ENCODE measurements around the gene LAMA2.

LAMA2 gene

DNA sequence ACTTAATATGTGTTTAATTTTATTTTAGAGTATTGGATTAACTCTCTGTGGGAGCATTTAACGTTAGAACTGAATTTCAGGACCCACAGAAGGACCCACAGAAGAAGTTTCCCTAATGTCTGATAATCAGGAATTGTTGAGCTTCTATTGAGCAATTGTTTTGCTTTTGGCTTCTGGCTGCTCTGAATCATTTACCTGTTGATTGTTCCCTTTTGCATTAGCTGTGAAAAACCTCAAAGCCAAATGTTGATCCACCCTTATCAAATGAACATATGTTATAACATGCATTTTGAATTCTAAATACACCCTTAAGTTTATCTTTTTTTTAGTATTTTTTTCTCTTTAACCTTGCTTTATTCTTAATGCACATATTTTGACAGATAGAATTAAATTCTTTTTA is 393.5 kb downstream of the LAMA2 start:
- no peak for DNase-seq

DNA sequence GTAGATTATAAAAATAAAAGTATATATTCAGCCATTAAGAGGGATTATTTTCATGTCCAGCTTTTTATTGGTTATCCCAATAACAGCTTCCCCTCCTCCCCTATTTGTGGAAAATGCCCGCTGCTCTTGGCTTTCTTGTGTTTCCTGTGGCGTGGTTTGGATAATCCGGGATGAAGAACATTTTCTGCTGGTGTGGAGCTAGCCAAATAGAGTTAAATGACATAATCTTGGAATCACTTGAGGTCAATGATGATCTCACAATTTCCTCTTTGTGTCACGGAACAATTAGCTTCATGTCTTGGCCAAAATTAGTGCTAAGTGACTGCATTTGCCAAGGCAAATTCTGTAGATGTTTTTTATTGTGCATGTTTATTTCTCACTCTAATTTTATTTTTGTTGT is 394.0 kb downstream of the LAMA2 start:
- DNase-seq = no peak

DNA sequence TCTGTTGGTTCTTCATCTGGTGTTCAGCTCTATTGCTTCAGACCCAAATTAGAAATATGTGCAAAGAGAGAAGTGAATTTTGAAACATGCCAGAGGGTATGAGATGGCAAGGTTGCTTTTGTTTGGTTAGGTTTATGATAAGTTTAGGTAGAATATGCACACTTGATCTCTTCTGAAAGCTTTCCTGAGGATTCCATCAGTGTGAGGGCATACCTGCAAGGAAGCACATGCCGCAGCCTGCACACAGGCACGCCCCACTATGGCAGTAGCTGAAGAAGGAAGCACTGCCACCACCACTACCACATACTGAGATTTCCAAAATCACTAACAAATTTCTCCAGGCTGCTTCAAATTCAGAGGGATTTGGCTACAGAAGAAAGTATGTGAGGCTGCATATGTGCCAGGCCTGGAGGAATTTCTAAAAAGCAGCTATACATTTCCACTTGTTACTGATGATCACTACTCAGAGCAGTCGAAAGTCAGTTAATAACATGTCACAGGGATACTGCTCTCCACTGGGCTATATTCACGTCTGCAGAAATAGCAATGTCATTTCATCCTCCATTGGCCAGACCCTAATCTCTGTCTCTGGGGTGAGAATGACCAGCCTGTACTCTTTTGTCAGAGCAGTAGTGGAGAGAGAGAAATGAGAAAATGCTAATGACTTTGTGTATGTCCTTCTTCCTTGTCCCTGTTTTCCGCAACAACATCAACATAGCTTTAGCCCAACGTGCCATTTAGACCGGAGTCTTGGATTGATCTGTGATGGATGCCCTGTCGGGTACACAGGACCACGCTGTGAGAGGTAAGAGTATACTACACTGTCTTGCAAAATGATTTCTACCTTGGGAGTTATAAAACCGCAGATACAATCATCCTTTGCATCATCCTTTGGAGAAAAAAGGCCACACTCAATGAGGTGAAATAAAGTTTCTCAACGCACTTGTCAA is 396.7 kb downstream of the LAMA2 start:
- no peak for DNase-seq

- no peak for DNase-seq
Measured at GRCh38 chr6:129280293-129280644, 397.3 kb downstream of the LAMA2 start.

GRCh38 chr6:129280749-129281148 is 397.8 kb downstream of the LAMA2 start:
- DNase-seq = no peak

- no peak for DNase-seq
Measured at GRCh38 chr6:129281168-129281796, 398.3 kb downstream of the LAMA2 start.

DNA sequence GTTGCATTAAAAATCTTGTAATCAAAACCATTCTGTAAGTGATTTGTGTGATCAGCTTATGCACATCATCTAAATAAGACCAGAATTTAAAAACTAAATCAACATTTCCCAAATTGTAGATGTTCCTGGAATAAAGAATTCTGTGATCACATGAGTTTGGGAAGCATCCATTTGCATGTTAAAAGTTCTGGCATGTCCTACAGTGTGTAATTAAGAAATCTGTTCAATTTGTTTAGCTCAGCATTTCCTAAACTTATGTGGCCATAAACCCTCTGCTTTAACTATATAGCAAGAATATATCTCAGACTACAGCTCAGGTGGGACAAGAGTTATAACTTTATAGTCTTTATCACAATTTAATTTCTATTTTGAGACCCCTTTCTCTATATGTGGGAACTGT is 399.1 kb downstream of the LAMA2 start:
- no peak for DNase-seq

DNA sequence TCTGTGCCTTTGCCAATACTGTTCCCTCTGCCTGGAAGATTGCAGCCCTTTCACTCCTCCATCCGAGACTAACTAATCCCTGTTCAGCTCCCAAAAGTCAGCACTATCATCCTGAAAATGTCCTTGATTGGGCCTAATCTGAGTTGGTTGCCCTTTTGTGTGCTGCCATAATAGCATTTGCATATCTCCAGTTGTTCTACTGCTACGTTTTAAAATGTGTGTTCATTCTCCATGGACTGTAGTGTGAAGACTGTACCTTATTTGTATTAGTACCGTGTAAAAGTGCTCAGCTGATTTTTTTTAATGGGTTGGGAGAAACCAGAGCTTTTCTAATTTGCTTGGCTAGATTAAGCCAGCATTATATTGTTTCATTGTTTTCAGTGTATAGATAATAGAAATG is 401.3 kb downstream of the LAMA2 start:
- DNase-seq = no peak

GRCh38 chr6:129287231-129288177 is 404.6 kb downstream of the LAMA2 start:
- no peak for DNase-seq

DNA sequence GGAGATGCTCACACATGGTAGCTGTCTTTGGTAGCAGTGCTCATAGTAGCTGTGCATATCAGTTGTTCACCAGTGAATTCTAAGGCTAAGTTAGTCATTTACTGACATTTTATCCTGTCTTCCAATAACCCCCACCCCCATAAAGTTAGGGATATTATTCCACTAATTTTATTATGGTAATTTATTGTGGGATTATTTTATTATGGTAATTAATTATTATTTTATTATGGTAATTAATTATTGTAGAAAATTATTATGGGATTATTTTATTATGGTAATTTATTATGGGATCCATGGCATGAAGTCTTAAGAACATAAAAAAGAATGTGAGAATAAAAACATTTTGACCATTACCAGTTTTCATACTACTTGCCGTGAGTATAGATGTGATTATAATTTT is 406.5 kb downstream of the LAMA2 start:
- DNase-seq = no peak

DNA sequence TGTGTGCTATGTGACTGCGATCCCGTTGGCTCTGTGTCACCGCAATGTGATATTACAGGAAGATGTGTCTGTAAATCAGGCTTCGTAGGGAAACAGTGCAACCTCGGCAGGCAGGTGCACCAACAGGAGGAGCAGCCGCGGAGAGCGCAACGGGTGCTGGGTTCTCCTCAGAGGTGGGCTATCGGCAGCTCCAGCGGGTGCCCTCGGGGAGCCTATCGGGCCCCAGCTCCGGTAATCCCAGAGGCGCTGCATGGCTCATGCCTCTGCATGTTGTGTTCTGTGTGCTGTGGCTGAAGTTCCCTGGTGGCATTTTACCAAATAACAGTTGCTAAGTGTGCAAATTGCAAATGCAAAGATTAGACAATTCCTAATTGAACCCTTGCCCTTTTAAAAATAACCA is 409.9 kb downstream of the LAMA2 start:
- no peak for DNase-seq

DNA sequence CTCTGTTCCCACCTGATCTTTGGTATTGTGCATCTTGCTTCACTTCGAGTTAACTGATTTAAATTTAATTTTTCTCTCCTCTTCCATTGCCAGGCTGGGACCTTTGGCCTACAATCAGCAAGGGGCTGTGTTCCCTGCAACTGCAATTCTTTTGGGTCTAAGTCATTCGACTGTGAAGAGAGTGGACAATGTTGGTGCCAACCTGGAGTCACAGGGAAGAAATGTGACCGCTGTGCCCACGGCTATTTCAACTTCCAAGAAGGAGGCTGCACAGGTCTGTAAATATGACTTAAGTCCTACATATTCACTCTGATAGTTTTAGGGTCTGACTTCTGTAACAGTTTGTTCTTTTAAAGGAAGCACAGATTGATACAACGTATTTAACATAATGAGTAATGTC is 414.7 kb downstream of the LAMA2 start:
- no peak for DNase-seq

DNA sequence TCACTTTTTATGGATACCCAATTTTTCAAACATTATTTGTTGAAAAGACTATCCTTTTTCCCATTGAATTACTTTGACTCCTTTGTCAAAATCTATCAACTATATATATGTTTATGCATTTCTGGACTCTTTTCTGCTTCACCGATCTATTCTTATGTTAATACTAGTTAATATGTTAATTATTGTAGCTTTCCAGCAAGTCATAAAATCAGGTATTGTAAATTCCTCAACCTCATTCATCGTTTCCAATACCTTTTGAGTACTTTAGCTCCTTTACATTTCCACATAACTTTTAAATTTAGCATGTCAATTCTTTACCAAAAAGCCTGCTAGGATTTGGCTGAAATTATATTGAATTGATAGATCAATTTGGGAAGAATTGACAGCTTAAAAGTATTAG is 419.7 kb downstream of the LAMA2 start:
- DNase-seq = no peak

DNA sequence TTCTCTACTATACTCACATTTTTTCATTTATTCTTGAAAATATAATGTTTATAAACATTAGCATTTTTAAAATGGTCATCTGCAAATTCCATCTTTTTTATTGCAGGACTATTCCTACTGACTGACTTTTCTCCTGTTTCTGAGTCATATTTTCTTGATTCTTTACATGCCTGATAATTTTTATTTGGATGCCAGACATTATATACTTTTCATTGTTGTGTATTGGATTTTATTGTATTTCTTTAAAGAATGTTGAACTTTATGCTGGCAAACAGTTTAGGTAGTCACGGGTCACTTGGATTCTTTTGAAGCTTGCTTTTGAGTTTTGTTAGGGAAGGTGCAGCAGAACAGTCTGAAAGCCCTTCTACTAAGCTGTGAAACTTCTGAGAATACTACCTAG is 423.9 kb downstream of the LAMA2 start:
- DNase-seq = no peak

GRCh38 chr6:129307845-129308244 is 424.9 kb downstream of the LAMA2 start:
- DNase-seq = no peak

DNA sequence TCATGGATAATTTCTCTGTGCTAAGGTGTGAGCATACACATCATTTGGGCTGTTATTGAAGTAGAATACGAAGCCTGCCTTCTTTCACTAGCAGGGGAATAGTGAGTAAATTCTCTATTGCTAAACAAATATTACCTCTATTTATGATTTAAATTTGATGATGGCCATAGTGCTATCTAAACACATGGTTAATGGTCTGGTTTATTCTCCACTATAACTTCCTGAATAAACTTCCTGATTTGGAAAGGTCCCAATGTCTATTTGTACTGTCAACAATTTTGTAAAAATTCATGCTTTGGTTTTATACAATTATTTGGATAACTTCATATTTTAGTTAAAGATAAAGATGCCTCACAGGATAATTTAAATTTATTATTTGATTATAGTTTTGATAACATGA is 426.2 kb downstream of the LAMA2 start:
- DNase-seq = no peak

- DNase-seq = no peak
Measured at GRCh38 chr6:129312880-129313279, 429.9 kb downstream of the LAMA2 start.

DNA sequence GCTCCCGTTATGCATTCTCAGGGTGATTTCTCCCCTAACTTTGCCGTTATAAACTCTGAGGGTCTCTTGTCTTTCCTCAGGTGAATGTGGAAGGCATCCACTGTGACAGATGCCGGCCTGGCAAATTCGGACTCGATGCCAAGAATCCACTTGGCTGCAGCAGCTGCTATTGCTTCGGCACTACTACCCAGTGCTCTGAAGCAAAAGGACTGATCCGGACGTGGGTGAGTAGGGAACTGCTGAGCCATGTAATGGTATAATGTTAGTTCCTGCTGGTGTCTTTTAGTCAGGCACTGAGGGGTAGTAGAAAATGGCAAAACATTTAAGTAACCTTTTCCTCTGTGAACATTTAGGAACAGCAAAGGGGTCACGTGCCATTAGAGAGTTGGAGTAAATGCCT is 431.6 kb downstream of the LAMA2 start:
- DNase-seq = no peak

GRCh38 chr6:129317931-129318820 is 435.2 kb downstream of the LAMA2 start:
- DNase-seq = no peak

DNA sequence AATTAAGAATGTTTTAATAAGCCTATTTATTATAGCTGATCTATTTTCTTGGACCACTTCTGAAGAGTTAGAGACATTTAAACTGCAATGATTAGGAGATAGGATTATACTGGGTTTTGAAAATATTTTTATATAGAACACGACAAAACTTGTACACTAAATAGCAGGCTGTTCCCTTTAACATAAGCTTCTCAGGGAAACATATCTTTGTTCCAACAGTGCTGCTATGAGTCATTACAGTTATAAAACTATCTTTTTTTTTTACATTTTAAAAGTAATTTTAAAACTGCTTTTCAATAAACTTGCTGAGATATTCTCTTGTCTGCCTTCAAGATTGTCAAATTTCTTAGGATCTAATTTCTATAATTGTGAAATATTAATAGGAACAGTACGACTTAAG is 438.0 kb downstream of the LAMA2 start:
- no peak for DNase-seq

DNA sequence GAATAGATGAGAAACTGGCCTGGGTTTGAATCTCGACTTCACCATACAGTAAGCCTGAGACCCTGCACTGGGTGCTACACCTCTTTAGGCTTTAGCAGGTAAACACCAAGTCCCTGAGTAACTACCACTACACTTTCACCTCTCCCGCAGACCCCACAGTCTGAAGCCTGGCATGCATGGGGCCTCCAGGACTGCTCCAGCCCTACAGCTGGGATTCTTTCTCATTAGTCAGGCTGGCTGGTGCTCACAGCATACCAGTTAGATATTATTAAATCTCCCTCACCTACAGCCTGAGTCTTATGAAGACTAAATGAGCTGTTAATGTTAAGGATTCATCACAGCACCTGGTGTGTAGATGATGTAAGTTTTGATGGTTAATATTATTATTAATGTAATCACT is 438.4 kb downstream of the LAMA2 start:
- DNase-seq = no peak

GRCh38 chr6:129324345-129324744 is 441.4 kb downstream of the LAMA2 start:
- DNase-seq = no peak
